C4-2B (cell line): ENCODE data around the gene COX8C.

Experiments
- H3K27ac ChIP-seq: fragments of 450-650 bp; 2 replicates; pipeline ENCODE4 v1.5.1; 2017
- ZFX ChIP-seq: fragments of 450-650 bp; IDR thresholded peaks from 2 replicates; pipeline ENCODE4 v1.6.1; 2017
- TF ChIP-seq, protein P1 (sequence below): fragments of 450-650 bp; conservative IDR thresholded peaks from 2 replicates; pipeline ENCODE4 v1.5.1; 2017; ENCODE audit warnings: mild to moderate bottlenecking

COX8C gene

DNA sequence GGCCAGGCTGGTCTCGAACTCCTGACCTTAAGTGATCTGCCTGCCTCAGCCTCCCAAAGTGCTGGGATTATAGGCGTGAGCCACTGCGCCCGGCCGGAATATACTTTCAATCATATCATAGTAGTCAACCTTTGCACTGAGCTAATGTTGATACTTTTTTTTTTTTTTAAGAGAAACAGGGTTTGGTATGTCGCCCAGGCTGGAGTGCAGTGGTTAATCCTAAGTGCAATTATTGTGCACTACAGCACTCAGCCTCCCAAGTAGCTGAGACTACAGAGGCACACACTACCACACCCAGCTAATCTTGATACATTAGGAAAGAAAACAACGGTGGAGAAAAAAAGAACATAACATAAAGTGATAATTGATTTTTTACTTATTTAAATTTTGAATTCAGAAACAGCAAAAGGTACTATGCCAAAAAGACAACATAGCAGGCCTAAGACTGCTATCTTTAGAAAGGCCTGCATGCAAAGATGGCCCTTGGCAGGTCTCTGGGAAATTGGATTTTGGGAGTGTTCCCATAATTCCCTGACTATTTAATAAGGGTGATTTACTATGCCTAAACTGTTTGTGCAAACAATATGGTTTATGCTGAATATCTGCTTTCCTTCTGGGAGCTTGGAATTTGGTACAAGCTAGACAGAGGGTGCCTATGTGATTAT is 29.6 kb upstream of the COX8C start:
- peak overlapping the region; percentile 34 for H3K27ac ChIP-seq
- TF ChIP-seq ZFX = no peak
- TF ChIP-seq, protein P1, sequence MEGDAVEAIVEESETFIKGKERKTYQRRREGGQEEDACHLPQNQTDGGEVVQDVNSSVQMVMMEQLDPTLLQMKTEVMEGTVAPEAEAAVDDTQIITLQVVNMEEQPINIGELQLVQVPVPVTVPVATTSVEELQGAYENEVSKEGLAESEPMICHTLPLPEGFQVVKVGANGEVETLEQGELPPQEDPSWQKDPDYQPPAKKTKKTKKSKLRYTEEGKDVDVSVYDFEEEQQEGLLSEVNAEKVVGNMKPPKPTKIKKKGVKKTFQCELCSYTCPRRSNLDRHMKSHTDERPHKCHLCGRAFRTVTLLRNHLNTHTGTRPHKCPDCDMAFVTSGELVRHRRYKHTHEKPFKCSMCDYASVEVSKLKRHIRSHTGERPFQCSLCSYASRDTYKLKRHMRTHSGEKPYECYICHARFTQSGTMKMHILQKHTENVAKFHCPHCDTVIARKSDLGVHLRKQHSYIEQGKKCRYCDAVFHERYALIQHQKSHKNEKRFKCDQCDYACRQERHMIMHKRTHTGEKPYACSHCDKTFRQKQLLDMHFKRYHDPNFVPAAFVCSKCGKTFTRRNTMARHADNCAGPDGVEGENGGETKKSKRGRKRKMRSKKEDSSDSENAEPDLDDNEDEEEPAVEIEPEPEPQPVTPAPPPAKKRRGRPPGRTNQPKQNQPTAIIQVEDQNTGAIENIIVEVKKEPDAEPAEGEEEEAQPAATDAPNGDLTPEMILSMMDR = no peak

DNA sequence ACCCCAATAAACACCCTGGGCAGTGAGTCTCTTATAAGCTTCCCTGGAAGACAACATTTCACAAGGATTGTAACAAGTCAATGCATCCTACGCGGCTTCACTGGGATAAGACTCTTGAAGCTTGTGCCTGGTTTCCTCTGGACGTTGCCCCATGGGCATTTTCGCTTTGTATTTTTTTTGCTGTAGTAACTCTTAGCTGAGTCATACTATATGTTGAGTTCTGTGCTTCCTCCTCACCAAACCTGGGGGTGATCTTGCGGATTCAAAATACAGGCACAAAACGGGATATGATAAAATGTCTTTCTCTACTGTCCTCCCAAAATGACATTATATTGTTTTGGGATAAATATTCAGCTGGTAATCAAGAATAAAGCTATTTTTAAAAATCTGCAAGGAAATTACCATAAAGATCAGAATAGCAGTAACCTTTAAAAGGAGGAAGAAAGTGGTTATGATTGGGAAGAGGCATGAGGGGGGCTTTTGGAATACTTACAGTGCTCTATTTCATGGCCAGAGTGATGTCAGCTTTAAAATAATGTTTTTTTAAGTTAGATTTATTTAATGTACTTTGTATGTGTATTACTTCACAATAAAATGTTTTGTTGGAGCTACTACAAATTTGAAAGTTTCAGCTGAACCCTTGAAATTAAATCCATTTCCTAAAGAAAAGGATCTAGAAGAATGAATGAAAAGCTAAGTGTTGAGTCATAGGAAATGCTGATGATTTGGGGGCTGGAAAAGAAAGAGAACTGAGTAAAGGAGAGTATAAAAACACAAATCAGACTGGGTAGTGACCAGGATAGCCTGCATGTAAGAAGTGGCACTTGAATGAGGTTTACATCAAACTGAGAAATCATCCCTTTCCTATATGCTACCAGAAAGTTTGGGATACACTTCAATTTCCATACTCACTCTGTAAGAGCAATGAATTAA is 28.8 kb upstream of the COX8C start:
- no peak overlapping the region for H3K27ac ChIP-seq
- TF ChIP-seq ZFX = no peak
- TF ChIP-seq, protein P1 = no peak

DNA sequence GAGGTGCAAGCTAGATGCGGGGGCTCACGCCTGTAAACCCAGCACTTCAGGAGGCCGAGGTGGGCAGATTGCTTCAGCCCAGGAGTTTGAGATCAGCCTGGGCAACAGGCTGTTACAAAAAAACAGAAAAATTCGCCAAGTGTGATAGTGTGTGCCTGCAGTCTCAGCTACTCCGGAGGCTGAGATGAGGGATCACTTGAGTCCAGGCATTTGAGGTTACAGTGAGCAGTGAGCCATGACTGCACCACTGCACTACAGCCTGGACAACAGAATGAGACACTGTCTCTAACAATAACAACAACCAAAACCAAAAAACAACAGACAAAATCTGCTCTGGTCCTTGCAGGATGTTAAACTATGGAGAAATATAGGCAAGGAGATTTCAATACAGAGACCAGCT is 28.1 kb upstream of the COX8C start:
- no peak overlapping the region for H3K27ac ChIP-seq

DNA sequence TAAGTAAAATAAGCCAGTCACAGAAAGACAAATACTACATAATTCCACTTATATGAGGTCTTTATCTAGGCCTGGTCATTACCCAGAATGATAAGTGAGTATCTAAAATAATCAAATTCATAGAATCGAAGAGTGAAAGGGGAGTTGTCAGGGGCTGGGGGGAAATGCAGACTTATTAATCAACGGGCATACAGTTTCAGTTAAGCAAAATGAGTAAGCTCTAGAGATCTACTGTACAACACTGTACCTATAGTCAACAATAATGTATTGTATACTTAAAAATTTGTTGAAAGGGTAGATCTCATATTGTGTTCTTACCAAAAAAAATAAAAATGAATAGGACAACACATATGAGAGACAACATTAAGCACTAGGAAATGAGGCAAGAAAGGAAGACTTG is 27.5 kb upstream of the COX8C start:
- TF ChIP-seq ZFX = no peak
- TF ChIP-seq, protein P1 = no peak
- no peak overlapping the region for H3K27ac ChIP-seq

More for the DNA sequence above, 28.1 kb upstream of the COX8C start:
- TF ChIP-seq ZFX = no peak
- TF ChIP-seq, protein P1 = no peak

DNA sequence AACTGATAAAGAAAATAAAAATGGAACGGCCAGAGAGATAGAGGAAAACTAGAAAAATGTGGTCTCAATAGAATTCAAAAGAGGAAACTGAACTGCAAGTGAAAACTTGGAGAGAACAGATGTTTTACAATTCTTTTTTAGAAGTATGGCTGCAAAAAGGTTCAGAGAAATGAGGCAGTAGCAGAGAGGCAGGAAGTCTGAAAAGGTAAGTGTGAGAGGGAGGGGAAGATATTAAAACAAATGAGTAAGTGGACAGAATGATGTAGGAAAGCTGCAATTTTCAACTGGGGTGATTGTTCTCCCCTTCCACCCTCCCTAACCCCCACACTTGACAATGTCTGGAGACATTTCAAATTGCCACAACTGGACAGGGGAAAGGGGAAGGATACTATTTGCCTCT is 27.0 kb upstream of the COX8C start:
- no peak for TF ChIP-seq ZFX
- TF ChIP-seq, protein P1 = no peak
- H3K27ac ChIP-seq = no peak overlapping the region

DNA sequence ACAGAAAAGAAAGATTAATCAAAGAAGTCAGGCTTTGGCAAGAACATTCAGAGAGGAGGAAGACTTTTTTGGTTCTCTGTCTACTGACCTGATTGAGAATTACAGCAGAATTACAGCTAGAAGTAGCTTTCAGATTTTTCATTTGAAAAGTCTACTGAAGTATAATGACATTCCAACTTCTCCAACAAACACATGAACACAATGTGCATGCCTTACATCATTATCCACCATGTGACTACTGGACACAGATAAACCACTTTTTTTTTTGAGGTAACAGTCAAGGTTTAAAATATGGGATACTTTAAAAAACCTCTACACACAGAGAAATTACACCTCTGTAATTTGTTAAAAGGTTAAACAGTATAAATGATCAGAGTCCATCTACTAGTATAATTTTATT is 26.5 kb upstream of the COX8C start:
- no peak overlapping the region for H3K27ac ChIP-seq
- no peak for TF ChIP-seq ZFX
- TF ChIP-seq, protein P1 = no peak

DNA sequence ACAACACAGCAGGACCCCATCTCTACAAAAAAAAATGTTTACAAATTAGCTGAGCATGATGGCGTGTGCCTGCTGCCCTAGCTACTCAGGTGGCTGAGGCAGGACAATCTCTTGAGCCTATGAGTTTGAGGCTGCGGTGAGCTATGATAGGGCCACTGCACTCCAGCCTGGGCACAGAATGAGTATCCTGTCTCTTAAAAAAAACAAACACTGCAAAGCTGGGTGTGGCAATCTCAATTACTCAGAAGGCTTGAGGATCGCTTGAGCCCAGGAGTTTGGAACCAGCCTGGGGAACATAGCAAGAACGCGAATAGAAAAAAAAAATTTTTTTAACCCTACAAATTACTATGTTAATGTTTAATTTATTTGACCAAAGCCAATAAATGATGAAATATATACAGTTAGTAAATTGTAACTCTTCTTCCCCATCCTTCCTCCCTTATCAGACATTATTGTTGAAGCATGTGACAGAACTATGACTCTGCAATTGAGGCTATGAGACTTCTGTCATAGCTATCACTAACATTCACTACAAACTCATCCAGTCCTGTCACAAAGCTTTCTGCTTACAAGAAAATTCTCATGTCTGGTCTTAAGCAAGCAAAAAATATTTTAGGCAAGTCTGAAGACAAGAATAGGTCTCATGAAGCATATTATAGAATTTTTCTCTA is 23.9 kb upstream of the COX8C start:
- no peak overlapping the region for H3K27ac ChIP-seq
- TF ChIP-seq, protein P1 = no peak
- no peak for TF ChIP-seq ZFX
